DMS79 (cell line): ENCODE data around the gene TNFRSF25.
"Not testable (repeated sequence)": the region's sequence is repeated elsewhere in the genome, so short reads cannot be mapped to it uniquely, and the experiment has no call there.

Experiments
- DNase-seq: peaks from one replicate; lab custom pipeline; 2025; lab: John Stamatoyannopoulos, UW

TNFRSF25 gene

GRCh38 chr1:6431645-6432579, 34.1 kb downstream of the TNFRSF25 start:
- not testable (repeated sequence) for DNase-seq

- not testable (repeated sequence) for DNase-seq
Measured at GRCh38 chr1:6429660-6430411, 36.1 kb downstream of the TNFRSF25 start.

GRCh38 chr1:6428453-6428852, 37.5 kb downstream of the TNFRSF25 start:
- not testable (repeated sequence) for DNase-seq

GRCh38 chr1:6427441-6428390, 38.3 kb downstream of the TNFRSF25 start:
- DNase-seq: peak; percentile 67

GRCh38 chr1:6426972-6427350, 39.0 kb downstream of the TNFRSF25 start:
- no peak for DNase-seq

GRCh38 chr1:6426277-6426971, 39.5 kb downstream of the TNFRSF25 start:
- no peak for DNase-seq

GRCh38 chr1:6425658-6426057, 40.3 kb downstream of the TNFRSF25 start:
- no peak for DNase-seq

GRCh38 chr1:6424619-6425593, 41.1 kb downstream of the TNFRSF25 start, which contains the start of gene ESPN:
ESPN (plus strand) TSS chr1:6424776; CDS start chr1:6424956, 180 bp downstream.
- no peak for DNase-seq

GRCh38 chr1:6424000-6424565, 41.9 kb downstream of the TNFRSF25 start:
- peak; percentile 48 for DNase-seq

- peak; percentile 95 for DNase-seq
Measured at GRCh38 chr1:6423321-6423999, 42.5 kb downstream of the TNFRSF25 start.

GRCh38 chr1:6421266-6421665, 44.7 kb downstream of the TNFRSF25 start:
- DNase-seq: no peak

GRCh38 chr1:6420454-6421042, 45.4 kb downstream of the TNFRSF25 start:
- DNase-seq: no peak

- no peak for DNase-seq
Measured at GRCh38 chr1:6419804-6420453, 46.0 kb downstream of the TNFRSF25 start, which contains the start of gene HES2. HES2 (minus strand) TSS chr1:6419919; CDS start chr1:6419820, 99 bp downstream.

GRCh38 chr1:6419397-6419803, 46.6 kb downstream of the TNFRSF25 start:
- DNase-seq: no peak

GRCh38 chr1:6418668-6419396, 47.1 kb downstream of the TNFRSF25 start:
- no peak for DNase-seq

- DNase-seq: no peak
Measured at GRCh38 chr1:6417961-6418667, 47.9 kb downstream of the TNFRSF25 start.

- DNase-seq: no peak
Measured at GRCh38 chr1:6416906-6417305, 49.1 kb downstream of the TNFRSF25 start.
